Loucy (cell line): ENCODE data around the gene KIAA0825.

Source experiments
- H2AFZ ChIP-seq: fragments of 200-600 bp; sonication (generic); 2 replicates; pipeline ENCODE4 v1.6.0; 2016; ENCODE audit warnings: antibody characterized with exemption, mild to moderate bottlenecking, low read length, moderate library complexity
- H3F3A ChIP-seq: fragments of 200-600 bp; 2 replicates; pipeline ENCODE4 v1.6.0; 2016; ENCODE audit warnings: antibody characterized with exemption, low read depth, mild to moderate bottlenecking
- H3K27me3 ChIP-seq: fragments of 200-600 bp; sonication (generic); 2 replicates; pipeline ENCODE4 v1.6.1; 2014; ENCODE audit warnings: low read length, mild to moderate bottlenecking; ENCODE audit not compliant: insufficient read depth, poor library complexity, severe bottlenecking
- H3K36me3 ChIP-seq: fragments of 200-600 bp; sonication (generic); 2 replicates; pipeline ENCODE4 v1.6.1; 2016; ENCODE audit warnings: low read length; ENCODE audit not compliant: insufficient read depth
- H3K4me1 ChIP-seq: fragments of 200-600 bp; sonication (generic); 2 replicates; pipeline ENCODE4 v1.5.1; 2014; ENCODE audit warnings: low read length, mild to moderate bottlenecking; ENCODE audit not compliant: insufficient read depth, poor library complexity, severe bottlenecking
- H3K4me2 ChIP-seq: fragments of 200-600 bp; sonication (generic); 2 replicates; pipeline ENCODE4 v1.6.0; 2014; ENCODE audit warnings: antibody characterized with exemption, low read length, low read depth, mild to moderate bottlenecking; ENCODE audit not compliant: poor library complexity, severe bottlenecking
- H3K4me3 ChIP-seq: fragments of 200-600 bp; sonication (generic); 2 replicates; pipeline ENCODE4 v1.5.1; 2014; ENCODE audit warnings: low read length, mild to moderate bottlenecking, mixed read lengths; ENCODE audit not compliant: poor library complexity, severe bottlenecking
- H3K79me2 ChIP-seq: fragments of 200-600 bp; sonication (generic); 2 replicates; pipeline ENCODE4 v1.6.1; 2014; ENCODE audit warnings: low read length; ENCODE audit not compliant: insufficient read depth
- H3K9ac ChIP-seq: fragments of 200-600 bp; sonication (generic); 2 replicates; pipeline ENCODE4 v1.6.0; 2014; ENCODE audit warnings: mild to moderate bottlenecking, low read depth, low read length, moderate library complexity; ENCODE audit not compliant: poor library complexity, severe bottlenecking
- H3K9me2 ChIP-seq: fragments of 200-600 bp; sonication (generic); replicated peaks from 2 replicates; pipeline ENCODE4 v1.6.1; 2016; ENCODE audit warnings: low read depth, low read length, mixed read lengths
- H3K9me3 ChIP-seq: fragments of 200-600 bp; sonication (generic); 2 replicates; pipeline ENCODE4 v1.6.1; 2014; ENCODE audit warnings: mild to moderate bottlenecking, antibody characterized with exemption, low read length, low read depth; ENCODE audit not compliant: insufficient read depth
- H4K20me1 ChIP-seq: fragments of 200-600 bp; sonication (generic); 2 replicates; pipeline ENCODE4 v1.6.0; 2014; ENCODE audit warnings: antibody characterized with exemption, low read length, mild to moderate bottlenecking; ENCODE audit not compliant: insufficient read depth, poor library complexity, severe bottlenecking
- CTCF ChIP-seq: fragments of 200-600 bp; sonication (generic); conservative IDR thresholded peaks from 2 replicates; pipeline ENCODE4 v1.5.1; 2014; ENCODE audit warnings: mild to moderate bottlenecking, antibody characterized with exemption, low read length
- EZH2phosphoT487 ChIP-seq: fragments of 200-600 bp; IDR thresholded peaks from 2 replicates; pipeline ENCODE4 v1.6.1; 2018; ENCODE audit warnings: antibody characterized with exemption, mild to moderate bottlenecking, moderate library complexity, borderline replicate concordance

Gene KIAA0825

GRCh38 chr5:94223235-94223634 lies 395.2 kb downstream of the KIAA0825 start:
- Histone ChIP-seq H3K9me2 (no peaks in the 10 kb centered on the region), H3K4me2 (peak overlapping the region; percentile 69), H3F3A (no peaks in the 10 kb centered on the region), H3K79me2 (no peaks in the 10 kb centered on the region), H3K9me3 (peaks cover 4% of the 10 kb centered on the region; the same call in 1 of the 2 replicates), H3K36me3 (no peaks in the 10 kb centered on the region), H3K4me3 (peak overlapping the region; percentile 50), H2AFZ (no peak overlapping the region), H4K20me1 (no peaks in the 10 kb centered on the region), H3K9ac (peak overlapping the region; percentile 62), H3K27me3 (no peaks in the 10 kb centered on the region), H3K4me1 (peaks cover 34% of the 10 kb centered on the region)
- TF ChIP-seq EZH2phosphoT487 = no peak
- no peak for TF ChIP-seq CTCF

GRCh38 chr5:94218374-94218773 lies 400.0 kb downstream of the KIAA0825 start:
- no peak for TF ChIP-seq CTCF
- TF ChIP-seq EZH2phosphoT487 = no peak
- Histone ChIP-seq H3K79me2 (no peaks in the 10 kb centered on the region), H3F3A (no peaks in the 10 kb centered on the region), H3K4me1 (peaks cover 41% of the 10 kb centered on the region), H4K20me1 (no peaks in the 10 kb centered on the region), H2AFZ (no peak overlapping the region), H3K9ac (no peak overlapping the region), H3K9me2 (no peaks in the 10 kb centered on the region), H3K9me3 (no peaks in the 10 kb centered on the region), H3K4me3 (no peak overlapping the region), H3K36me3 (no peaks in the 10 kb centered on the region), H3K27me3 (no peaks in the 10 kb centered on the region), H3K4me2 (no peak overlapping the region)

GRCh38 chr5:94217745-94218144 lies 400.7 kb downstream of the KIAA0825 start:
- no peaks in the 10 kb centered on the region for H3K27me3 ChIP-seq
- H3K4me1 ChIP-seq = peaks cover 35% of the 10 kb centered on the region
- H3K9me2 ChIP-seq = no peaks in the 10 kb centered on the region
- H3K79me2 ChIP-seq = no peaks in the 10 kb centered on the region
- no peaks in the 10 kb centered on the region for H3K36me3 ChIP-seq
- no peaks in the 10 kb centered on the region for H3K9me3 ChIP-seq
- H3K4me2 ChIP-seq = no peak overlapping the region
- no peak overlapping the region for H3K9ac ChIP-seq
- H3K4me3 ChIP-seq = no peak overlapping the region
- TF ChIP-seq EZH2phosphoT487 (no peak), CTCF (no peak)
- no peaks in the 10 kb centered on the region for H4K20me1 ChIP-seq
- H2AFZ ChIP-seq = no peak overlapping the region
- no peaks in the 10 kb centered on the region for H3F3A ChIP-seq
